GM19468 (cell line): Measurements from ENCODE around the gene ZNF536.

Experiments
- ATAC-seq: cut with Tn5 transposase; IDR thresholded peaks from one replicate; pipeline ENCODE4 v1.9.1; 2021; ENCODE audit warnings: mild to moderate bottlenecking, moderate library complexity, moderate number of reproducible peaks; ENCODE audit not compliant: unreplicated experiment; ENCODE audit errors: extremely low read depth

ZNF536 gene

DNA sequence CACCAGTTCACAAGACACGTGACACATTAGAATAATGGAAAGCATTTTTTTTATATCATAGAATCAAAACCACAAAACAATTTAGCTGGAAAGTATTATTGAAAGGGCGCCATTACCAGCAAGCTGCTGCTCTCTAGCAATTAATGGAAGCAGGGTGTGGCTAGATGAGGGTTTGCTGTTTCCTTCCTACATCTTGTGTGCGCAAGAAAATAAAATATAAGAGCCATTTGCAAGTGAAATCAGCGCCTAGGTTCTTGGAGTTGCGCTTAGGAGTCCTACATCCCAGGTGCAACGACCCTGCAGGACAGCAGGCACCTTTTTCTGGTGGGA is 140.9 kb downstream of the ZNF536 start:
- ATAC-seq = no peak

DNA sequence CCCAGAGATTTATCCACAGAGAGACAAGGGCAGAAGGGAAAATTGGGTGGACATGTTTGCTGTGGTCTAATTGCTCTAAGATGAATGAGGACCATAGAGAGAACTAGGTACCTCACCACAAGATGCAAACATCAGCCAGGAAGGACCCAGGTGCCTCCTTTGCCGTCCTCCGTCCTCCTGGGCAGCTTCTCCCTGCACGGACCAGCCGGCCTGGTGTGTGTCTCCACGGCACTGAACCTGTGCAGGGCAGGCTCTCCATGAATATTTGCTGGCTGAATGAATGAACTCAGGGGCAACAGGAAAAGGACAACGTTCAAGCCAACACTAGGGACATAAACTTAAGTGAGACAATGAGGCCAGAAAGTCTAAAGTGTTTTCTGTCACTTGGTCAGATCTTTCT is 143.9 kb downstream of the ZNF536 start:
- ATAC-seq = no peak

DNA sequence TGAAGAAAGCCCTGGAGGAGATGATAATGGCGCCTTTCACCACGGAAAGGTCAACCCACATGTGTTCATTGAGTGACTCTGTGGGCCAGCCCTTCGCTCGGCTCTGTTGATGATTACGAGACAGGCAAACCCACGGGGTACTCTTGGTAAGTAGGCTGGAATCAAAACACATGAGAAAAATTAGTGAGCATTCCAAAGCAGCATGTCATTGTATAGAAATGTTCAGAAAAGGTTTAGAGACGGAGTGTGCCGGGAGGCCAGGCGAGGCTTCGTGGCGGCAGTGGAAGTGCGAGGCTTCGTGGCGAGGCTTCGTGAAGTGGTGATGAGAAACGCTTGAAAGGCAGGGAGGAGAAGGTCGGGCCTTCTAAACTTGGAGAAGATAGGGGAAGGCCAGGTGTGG is 144.3 kb downstream of the ZNF536 start:
- ATAC-seq = no peak

GRCh38 chr19:30518965-30519606 is 146.9 kb downstream of the ZNF536 start:
- no peak for ATAC-seq

DNA sequence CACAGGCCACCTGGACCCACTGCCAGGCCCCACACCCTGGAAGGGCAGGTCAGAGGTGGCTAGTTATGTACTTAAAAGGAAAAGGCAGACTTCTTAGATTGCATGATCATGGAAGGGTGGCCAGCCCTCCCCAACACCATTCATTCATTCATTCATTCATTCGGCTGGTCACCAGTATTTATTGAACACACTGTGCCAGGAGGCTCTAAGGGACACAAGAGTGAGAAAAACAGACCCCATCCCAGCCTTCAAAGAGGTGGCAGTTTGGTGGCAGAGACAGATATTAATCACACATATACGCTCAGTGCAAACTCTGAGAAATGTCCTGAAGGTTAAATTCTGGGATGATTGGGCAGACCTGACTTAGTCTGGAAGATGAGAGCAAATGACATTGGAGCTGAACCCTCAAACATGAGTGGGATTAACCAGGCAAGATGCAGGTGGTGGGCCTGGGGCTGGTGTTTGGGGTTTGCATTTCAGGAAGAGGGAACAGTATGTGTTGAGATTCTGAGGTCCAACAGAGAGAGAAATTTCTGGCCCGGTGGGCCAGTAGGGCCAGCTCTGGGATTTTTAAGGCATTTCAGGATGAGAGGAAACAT is 147.5 kb downstream of the ZNF536 start:
- no peak for ATAC-seq

DNA sequence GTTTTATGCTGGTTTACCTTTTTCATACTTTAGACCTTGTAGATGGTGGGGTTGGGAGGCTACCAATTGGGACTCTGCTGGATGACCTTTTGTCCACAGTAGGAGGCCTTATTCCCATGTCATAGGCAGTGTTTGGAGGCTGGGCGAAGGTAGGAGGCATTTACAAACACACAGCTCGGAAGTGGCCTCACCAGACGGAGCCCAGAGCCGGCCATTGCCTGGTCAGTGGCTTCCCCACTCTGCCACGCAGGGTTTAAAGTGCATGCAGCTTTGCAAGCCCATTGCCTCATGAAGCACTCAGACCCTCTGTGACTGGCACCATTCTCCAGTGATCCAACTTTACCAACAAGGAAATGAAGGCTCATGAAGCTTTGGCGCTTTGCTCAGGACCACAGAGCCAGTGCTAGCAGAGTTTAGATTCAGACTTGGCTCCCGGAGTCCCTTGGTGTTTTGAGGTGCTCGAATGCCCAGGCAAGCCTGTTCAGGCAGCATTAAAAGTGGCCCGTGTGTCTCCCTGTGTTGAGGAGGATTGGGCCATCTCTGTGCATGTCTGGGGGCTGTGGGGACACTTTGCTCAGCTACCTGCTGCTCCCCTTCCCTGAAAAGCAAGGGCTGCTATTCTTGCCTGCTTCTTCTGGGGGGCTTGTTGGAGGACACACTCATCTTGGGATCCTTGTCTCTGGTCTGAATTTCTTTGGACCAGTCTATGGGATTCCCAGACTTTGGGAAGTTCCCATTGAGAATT is 148.7 kb downstream of the ZNF536 start:
- no peak for ATAC-seq

GRCh38 chr19:30521937-30522336 is 149.8 kb downstream of the ZNF536 start:
- ATAC-seq = no peak

DNA sequence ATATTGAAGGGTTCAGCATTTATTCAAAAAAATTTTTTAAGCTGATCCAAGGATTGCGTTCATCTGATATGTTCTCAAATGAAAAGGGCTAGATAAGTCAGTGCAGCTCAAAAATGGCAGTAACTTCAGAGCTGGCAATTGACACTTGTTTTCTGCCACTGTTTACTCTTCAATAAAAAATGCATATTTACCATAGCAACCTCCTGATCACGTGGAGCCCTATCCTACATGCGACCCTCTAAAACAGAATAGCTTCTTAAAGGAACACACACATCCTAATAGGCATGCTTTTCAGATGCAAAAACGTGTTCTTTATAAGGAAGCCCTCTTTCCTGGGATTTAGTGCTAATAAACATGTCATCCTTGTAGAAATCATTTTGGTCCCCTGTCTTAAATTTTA is 150.2 kb downstream of the ZNF536 start:
- no peak for ATAC-seq

DNA sequence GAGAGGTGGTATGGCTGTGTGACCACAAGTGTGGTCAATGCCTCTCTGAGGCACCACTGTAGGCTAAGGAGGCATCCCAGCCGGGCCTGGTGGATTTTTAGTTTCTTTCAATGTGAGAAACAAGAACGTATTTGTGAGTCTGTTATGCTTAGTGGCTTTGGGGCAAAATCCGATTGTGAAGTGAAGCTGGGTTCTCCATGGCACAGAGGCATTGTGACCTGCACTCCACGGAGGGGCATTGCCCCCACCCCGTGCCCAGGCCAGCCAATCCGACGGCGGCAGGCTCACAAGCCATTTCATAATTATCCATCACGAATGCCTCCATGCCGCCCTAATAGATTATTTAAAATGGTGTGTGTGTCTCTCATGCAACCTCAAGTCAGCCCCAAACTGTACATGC is 151.6 kb downstream of the ZNF536 start:
- no peak for ATAC-seq

DNA sequence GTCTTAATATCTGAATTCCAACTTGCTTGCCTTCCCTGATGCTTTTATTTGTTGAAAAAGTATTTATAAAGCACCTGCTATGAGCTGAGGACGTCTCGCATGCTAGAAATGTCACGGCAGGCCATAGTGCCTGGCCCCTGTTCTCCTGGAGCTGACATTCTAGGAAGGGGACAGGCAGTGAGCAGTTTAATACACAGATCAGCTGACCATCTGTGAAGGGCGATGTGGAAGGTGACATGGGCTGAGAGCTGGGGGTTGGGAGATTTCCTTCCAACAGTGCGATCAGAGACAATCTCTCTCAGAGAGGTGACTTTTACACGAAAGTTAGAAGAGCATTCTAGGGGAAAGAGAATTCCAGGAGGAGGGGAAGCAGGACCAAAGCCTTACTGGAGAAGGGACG is 153.2 kb downstream of the ZNF536 start:
- ATAC-seq = no peak

DNA sequence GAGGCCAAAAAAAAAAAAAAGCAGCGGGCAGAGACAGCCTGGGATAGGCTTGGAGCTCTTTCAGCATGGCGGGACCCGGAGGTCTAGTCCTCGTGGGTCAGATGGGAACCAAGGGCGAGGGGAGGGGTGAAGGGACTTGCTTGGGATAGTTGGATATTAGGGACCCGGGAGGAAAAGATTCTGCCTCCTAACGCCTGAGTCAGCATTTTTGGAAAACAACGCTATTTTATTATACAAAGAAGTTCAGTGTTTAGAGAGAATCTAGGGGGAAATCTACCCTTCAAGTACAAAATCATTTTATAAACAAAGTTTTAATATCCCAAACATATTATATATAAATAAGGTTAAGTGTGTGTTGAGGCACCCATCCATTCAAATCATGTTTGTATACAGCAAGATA is 156.7 kb downstream of the ZNF536 start:
- no peak for ATAC-seq

DNA sequence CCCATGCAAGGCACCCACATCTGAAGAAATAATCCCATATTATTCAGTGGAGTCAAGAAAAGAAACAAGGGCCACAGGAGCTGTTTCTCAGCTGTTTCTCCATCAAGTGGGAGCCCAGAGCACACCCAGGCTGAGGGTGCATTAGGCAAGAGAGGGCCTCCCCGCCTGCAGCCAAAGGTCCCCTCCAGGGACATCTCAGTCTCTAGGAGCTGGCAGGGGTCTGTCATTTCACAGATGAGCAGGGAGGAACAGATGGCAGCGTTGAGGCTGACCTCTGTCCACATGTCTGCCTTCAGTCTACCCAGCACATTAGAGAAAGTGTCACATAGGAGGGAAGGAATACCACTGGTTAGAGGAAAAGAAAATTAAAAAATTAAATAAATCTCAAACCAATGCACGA is 157.7 kb downstream of the ZNF536 start:
- no peak for ATAC-seq

DNA sequence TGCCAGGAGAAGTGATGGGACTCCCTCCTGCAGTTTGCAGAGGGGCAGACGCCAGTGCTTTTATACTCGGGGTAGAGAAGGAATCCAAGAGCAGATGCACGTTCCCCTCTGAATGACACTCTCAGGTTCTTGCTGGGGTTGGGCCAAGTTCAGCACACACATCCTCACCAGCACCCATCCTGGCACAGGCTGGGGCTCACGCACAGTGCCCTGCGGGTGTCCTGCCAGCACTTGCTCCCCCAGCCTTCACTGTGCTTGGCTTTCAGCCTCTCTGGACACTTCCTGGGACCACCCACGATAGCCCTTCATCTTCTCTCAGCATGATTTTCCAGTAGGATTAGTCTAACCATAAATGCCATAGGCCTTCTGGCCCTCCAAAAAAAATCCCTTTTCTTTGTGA is 158.6 kb downstream of the ZNF536 start:
- no peak for ATAC-seq

GRCh38 chr19:30535011-30535410 is 162.8 kb downstream of the ZNF536 start:
- no peak for ATAC-seq

GRCh38 chr19:30536975-30537374 is 164.8 kb downstream of the ZNF536 start:
- ATAC-seq = no peak

GRCh38 chr19:30539315-30539714 is 167.1 kb downstream of the ZNF536 start:
- no peak for ATAC-seq

- ATAC-seq = no peak
Observed at GRCh38 chr19:30539981-30540380, 167.8 kb downstream of the ZNF536 start.

DNA sequence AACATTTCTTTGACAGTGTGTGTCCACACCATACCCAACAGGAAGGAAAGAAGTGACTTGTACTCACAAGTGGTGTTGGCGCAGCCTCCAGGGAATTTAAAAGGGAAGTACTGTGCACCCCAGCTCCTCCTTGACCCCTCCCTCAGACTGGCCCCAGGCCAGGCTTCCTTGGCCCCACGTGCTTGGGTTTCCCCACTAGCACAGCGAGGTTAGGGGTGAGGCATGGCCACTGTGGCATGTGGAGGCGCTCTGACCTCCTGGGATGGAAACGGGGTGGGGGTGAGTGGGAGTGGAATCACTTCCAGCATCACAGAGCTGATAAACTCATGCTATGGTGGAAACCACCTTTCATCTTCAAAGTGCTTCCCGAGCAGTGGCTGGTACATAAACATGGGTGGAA is 168.6 kb downstream of the ZNF536 start:
- ATAC-seq = no peak

DNA sequence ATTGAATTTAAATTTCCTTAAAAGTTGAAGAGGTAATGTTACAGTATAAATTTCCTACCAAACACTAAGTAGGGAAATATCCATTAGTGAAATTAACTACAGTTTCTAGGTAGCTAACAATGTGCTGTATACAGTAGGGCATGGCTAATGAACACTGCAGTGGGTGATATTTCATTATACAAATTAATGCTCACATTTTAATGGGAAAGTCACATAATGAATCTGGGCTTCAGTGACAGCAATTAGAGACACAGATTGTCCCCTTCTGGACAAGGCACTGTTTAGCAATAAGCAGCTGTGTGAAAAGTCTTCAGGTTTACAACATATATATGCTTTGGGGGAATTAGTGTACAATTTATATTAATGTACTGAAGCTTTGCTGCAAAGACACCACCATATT is 169.4 kb downstream of the ZNF536 start:
- ATAC-seq = no peak

- no peak for ATAC-seq
Observed at GRCh38 chr19:30543243-30543945, 171.2 kb downstream of the ZNF536 start.

DNA sequence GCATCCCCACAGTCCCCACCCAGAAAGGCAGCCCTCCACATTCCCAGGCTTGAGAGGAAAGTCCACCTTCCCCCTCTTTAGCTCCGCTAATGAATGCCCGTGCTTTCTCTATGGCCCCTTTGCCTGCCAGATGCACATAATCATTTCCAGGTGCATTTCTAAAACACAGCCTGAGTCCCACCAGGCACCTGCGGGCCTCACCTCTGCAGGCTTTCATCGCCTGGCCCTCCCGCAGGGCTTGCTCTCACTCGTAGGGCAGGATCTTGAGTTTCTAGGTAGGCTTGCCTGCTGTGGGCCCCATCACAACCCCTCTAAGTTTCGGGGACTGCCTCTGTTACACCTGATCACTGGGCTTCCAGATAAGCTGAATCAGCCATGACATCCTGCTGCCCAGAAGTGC is 173.6 kb downstream of the ZNF536 start:
- ATAC-seq = no peak
